Thoracic aorta (tissue), 2 donors: ENCODE measurements around the gene MDM2. TPM values are rescaled to one million over a fixed set of nuclear protein-coding genes. Genes with fewer than 3 reads are reported as not detected.
"Not testable (repeated sequence)": the region's sequence is repeated elsewhere in the genome, so short reads cannot be mapped to it uniquely, and the experiment has no call there.

Source experiments
- ATAC-seq: fragments of 150-250 bp; one replicate; pipeline ENCODE4 v1.8.0; 2017; ENCODE audit warnings: low read depth; ENCODE audit not compliant: insufficient number of reproducible peaks, low FRiP score
- DNase-seq: peaks from one replicate; pipeline ENCODE4 v3.0.0-alpha.2; 2020; ENCODE audit warnings: low spot score
- H3K27ac ChIP-seq, 2 donors: fragments of 200-600 bp; sonication (generic); 1 replicate in 1 of 2; 2 replicates in 1 of 2; pipeline ENCODE4 v1.5.1; 2016; ENCODE audit warnings: mild to moderate bottlenecking in 2 of 2, moderate library complexity in 2 of 2
- H3K27me3 ChIP-seq: fragments of 200-600 bp; sonication (generic); replicated peaks from 2 replicates; pipeline ENCODE4 v1.6.0; 2016; ENCODE audit warnings: mild to moderate bottlenecking; ENCODE audit not compliant: insufficient read depth
- H3K36me3 ChIP-seq: fragments of 200-600 bp; sonication (generic); one replicate; pipeline ENCODE4 v1.5.1; 2016
- H3K4me1 ChIP-seq, 2 donors: fragments of 200-600 bp; sonication (generic); 1 replicate in 1 of 2; 2 replicates in 1 of 2; pipeline versions ENCODE4 v1.5.1 to v1.6.0; 2016; ENCODE audit warnings: low read depth in 2 of 2, mild to moderate bottlenecking in 1 of 2; ENCODE audit not compliant: control insufficient read depth in 1 of 2
- H3K4me3 ChIP-seq: fragments of 200-600 bp; sonication (generic); 2 replicates; pipeline ENCODE4 v1.5.1; 2016; ENCODE audit warnings: mild to moderate bottlenecking
- H3K9me3 ChIP-seq: fragments of 200-600 bp; sonication (generic); 2 replicates; pipeline ENCODE4 v1.5.1; 2016
- total RNA-seq, 2 donors: library from RNA; depleted of rRNA; stranded (reverse); fragments of >200 nt; gene quantifications; one replicate each; pipeline versions ENCODE4 v1.1.0 to v1.2.3, GENCODE V29; 2016
- TF ChIP-seq, protein P1 (sequence below): fragments of 200-600 bp; sonication (generic); IDR thresholded peaks from one replicate; pipeline ENCODE4 v1.5.1; 2019; ENCODE audit warnings: antibody characterized with exemption

Gene MDM2
- total RNA-seq, 2 donors from 2014 or later, result 62.0 to 101 TPM

DNA sequence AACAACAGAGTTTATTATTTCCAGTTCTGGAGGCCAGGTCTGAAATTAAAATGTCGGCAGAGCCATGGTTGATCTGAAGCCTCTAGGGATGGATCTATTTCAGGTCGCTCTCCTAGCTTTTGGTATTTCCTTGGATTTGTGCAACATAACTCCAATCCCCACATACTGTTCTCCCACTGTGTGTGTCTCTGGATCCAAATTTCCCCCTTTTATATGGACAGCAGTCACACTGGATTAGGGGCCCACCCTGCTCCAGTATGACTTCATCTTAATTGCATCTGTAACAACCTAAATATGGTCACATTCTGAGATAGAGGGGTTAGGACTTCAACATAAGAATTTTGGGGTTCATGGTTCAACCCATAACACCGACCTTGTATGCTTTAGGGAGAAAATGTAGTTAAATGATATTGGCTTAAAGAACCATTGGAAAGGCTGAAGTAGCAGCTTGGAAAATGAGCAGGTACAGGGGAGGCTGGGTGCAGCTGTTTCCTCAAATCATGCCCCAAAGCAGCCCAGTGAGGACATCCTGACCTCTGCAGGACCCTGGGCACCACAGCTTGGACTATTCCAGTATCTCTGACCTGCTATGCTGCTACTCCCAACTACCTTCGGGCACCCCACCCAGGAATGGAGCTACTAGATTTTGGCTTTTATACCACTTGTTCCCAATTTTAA, 13.9 kb upstream of the MDM2 start:
- Histone ChIP-seq H3K4me3 (no peak overlapping the region), H3K27me3 (no peaks in the 10 kb centered on the region), H3K36me3 (no peaks in the 10 kb centered on the region), H3K9me3 (no peaks in the 10 kb centered on the region), H3K27ac (no peak overlapping the region), H3K4me1 (no peaks in the 10 kb centered on the region)
- no peak for ATAC-seq
- DNase-seq, result no peak
- TF ChIP-seq, protein P1, sequence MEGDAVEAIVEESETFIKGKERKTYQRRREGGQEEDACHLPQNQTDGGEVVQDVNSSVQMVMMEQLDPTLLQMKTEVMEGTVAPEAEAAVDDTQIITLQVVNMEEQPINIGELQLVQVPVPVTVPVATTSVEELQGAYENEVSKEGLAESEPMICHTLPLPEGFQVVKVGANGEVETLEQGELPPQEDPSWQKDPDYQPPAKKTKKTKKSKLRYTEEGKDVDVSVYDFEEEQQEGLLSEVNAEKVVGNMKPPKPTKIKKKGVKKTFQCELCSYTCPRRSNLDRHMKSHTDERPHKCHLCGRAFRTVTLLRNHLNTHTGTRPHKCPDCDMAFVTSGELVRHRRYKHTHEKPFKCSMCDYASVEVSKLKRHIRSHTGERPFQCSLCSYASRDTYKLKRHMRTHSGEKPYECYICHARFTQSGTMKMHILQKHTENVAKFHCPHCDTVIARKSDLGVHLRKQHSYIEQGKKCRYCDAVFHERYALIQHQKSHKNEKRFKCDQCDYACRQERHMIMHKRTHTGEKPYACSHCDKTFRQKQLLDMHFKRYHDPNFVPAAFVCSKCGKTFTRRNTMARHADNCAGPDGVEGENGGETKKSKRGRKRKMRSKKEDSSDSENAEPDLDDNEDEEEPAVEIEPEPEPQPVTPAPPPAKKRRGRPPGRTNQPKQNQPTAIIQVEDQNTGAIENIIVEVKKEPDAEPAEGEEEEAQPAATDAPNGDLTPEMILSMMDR, result no peak

DNA sequence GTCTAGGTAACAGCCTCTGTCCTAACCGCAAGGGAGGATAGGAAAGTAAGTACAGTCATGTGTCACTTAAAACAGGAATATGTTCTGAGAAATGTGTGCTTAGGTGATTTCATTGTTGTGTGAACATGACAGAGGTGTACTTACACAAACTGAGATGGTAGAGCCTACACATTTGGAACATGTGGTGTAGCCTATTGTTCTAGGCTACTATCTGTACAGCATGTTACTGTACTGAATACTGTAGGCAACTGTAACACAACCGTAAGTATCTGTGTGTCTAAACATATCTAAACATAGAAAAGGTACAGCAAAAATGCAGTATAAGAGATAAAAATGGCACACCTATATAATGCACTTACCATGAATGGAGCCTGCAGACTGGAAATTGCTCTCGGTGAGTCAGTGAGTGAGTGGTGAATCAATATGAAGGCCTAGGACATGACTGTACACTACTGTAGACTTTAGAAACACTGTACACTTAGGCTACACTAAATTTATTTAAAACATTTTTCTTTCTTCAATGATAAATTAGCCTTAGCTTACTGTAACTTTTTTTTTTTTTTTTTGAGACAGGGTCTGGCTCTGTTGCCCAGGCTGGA, 13.2 kb upstream of the MDM2 start:
- Histone ChIP-seq H3K27me3 (no peaks in the 10 kb centered on the region), H3K9me3 (no peaks in the 10 kb centered on the region), H3K27ac (no peak overlapping the region), H3K4me3 (no peak overlapping the region), H3K4me1 (no peaks in the 10 kb centered on the region), H3K36me3 (no peaks in the 10 kb centered on the region)
- TF ChIP-seq, protein P1, result no peak
- ATAC-seq, result no peak
- DNase-seq, result no peak

DNA sequence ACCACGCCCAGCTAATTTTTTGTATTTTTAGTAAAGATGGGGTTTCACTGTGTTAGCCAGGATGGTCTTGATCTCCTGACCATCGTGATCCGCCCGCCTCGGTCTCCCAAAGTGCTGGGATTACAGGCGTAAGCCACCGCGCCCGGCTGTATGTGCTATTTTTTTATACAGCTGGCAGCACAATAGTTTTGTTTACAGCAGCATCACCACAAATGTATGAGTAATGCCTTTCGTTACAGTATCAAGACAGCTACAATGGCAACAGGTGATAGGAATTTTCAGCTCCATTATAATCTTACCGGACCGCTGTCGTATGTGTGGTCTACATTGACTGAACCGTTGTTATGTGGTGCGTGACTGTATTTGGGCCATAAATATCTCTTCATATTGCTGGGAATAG, 11.6 kb upstream of the MDM2 start:
- Histone ChIP-seq H3K27me3 (no peaks in the 10 kb centered on the region), H3K27ac (no peak overlapping the region), H3K4me1 (no peaks in the 10 kb centered on the region), H3K9me3 (no peaks in the 10 kb centered on the region), H3K4me3 (no peak overlapping the region), H3K36me3 (no peaks in the 10 kb centered on the region)
- TF ChIP-seq, protein P1, result no peak
- ATAC-seq (no peak), DNase-seq (no peak)

DNA sequence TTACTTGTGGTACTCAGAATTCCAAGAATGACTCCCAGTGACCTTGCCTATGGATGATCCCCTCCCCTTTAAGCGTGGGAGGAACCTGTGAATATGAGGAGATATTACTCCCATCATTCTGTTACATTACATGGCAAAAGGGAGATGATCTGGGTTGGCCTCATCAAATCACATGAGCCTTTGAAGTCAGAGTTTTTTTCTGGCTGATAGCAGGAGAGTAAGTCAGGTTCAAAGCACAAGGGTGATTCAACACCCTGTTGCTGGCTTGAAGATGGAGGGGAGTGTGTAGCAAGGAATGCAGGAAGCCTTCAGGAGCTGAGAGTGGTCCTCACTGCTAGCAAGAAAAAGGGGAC, 9.1 kb upstream of the MDM2 start:
- no peak for ATAC-seq
- TF ChIP-seq, protein P1, result no peak
- Histone ChIP-seq H3K4me1 (no peaks in the 10 kb centered on the region), H3K27me3 (no peaks in the 10 kb centered on the region), H3K9me3 (no peaks in the 10 kb centered on the region), H3K4me3 (no peak overlapping the region), H3K27ac (no peak overlapping the region), H3K36me3 (no peaks in the 10 kb centered on the region)
- DNase-seq, result no peak

DNA sequence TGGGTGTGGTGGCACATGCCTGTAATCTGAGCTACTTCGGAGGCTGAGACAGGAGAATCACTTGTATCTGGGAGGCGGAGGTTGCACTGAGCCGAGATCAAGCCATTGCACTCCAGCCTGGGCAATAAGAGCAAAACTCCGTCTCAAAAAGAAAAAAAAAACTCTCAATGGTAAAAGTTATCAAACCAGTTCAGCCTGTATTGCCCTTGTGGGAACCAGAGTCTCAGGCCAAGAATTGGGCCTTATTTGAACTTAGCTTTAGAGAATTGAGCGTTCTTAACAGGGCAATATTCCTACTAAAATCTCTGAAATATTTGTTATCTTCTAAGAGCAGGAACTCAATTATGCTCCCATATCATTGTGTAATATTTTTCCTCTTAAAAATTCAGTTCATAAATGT, 7.7 kb upstream of the MDM2 start:
- ATAC-seq (no peak), DNase-seq (no peak)
- H3K27ac ChIP-seq, result no peak overlapping the region
- H3K27me3 ChIP-seq, result no peaks in the 10 kb centered on the region
- H3K9me3 ChIP-seq, result no peaks in the 10 kb centered on the region
- TF ChIP-seq, protein P1, result no peak
- H3K36me3 ChIP-seq, result no peaks in the 10 kb centered on the region
- no peak overlapping the region for H3K4me3 ChIP-seq
- H3K4me1 ChIP-seq, result no peaks in the 10 kb centered on the region

DNA sequence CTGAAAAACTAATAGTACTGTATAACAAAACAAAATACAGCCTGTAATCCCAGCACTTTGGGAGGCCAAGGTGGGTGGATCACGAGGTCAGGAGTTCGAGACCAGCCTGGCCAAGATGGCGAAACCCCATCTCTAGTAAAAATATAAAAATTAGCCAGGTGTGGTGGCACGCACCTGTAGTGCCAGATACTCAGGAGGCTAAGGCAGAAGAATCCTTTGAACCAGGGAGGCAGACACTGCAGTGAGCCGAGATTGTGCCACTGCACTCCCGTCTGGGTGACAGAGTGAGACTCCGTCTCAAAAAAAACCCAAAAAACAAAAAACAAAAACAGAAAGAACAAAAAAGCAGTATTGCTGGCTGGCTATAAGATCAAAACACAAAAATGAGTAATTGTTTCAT, 6.9 kb upstream of the MDM2 start:
- ATAC-seq, H3K27me3 ChIP-seq, H3K36me3 ChIP-seq, H3K4me3 ChIP-seq, DNase-seq, H3K27ac ChIP-seq, H3K9me3 ChIP-seq, H3K4me1 ChIP-seq: not testable (repeated sequence)

DNA sequence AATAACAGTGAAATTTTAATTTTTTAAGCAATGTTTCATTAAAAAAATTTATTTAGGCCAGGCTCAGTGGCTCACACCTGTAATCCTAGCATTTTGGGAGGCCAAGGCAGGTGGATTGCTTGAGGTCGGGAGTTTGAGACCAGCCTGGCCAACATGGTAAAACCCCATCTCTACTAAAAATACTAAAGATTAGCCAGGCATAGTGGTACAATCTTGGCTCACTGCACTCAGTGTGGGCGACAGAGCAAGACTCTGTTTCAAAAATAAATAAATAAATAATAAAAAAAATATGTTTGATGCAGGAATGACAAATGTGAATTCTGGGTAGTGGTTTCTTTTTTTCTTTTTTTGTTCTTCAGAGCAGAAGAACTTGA, 5.6 kb upstream of the MDM2 start:
- H3K9me3 ChIP-seq, H3K27ac ChIP-seq, H3K36me3 ChIP-seq, DNase-seq, H3K4me1 ChIP-seq, H3K4me3 ChIP-seq, H3K27me3 ChIP-seq, ATAC-seq: not testable (repeated sequence)

DNA sequence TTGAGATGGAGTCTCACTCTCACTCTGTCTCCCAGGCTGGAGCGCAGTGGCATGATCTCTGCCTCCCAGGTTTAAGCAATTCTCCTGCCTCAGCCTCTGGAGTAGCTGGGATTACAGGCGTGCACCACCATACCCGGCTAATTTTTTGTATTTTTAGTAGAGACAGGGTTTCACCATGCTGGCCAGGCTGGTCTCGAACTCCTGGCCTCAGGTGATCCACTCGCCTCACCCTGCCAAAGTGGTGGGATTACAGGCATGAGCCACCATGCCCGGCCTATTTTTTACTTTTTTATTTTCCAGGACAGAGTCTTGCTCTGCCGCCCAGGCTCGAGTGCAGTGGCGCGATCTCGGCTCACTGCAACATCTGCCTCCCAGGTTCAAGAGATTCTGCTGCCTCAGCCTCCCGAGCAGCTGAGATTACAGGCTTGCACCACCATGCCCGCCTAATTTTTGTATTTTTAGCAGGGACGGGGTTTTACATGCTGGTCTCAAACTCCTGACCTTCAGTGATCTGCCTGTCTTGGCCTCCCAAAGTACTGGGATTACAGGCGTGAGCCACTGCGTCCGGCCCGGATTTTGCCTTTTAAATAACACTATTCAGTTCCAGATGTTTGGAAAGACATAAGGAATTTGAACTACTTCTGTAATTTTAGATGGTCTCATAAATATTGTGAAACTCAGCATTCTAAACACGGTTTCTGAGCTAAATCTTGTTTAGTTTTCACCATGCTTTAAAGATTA, 4.9 kb upstream of the MDM2 start:
- not testable (repeated sequence) for H3K27ac ChIP-seq, H3K36me3 ChIP-seq, DNase-seq, H3K4me3 ChIP-seq, H3K4me1 ChIP-seq, H3K9me3 ChIP-seq, ATAC-seq, H3K27me3 ChIP-seq
